Measurements from ENCODE around the gene MOB3B.

Gene MOB3B

DNA sequence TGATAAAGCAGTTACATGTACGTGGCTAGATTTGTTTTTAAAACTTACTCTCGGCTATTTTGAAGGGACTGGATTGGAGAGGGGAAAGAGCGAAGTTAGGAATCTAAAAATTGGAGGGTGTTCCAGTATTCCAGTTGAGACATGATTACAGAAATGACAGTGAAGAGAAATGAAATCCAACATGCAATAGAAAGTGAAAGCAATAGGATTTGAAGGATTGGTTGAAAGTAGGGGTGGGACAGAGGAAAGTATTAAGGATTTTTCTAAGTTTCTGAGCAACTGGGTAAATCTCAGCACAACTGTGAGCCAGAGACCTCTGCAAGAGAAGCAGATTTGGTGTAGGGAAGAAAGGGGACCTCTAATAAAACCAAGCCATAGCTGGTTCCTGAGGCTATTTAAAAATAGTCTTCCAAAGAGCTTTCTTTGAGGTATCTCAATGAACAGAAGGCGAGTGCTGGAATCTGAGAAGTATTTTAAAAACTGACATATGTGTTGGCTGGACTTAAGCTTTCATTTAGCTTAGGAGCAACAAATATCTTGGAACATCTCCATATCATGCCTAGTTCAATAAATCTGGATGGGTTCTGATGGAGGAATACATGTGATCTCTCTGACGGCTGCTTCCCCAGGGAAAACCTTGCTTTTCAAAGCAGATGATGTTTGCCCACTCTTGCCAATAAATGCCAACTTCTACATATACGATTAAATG, 115.9 kb downstream of the MOB3B start:
- no peak for DNase-seq

DNA sequence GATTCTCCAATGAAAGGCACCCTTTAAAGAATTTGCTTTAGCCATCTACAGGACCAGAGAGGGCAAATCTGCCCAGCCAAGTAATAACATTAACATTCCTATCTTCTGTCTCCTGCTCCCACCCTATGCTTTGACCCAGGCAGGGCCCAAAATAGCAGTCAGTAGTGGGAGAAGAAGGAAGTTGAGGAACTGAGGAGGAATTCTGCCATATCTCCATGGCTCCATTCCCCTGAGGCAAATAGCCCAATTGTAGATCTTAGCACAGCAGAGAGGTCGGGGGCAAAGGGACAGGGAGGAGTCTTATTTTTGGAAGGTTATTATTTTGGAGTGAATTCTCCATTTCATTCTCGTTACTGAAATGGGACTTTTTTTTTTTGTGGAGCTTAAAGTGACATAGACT, 116.7 kb downstream of the MOB3B start:
- no peak for DNase-seq

DNA sequence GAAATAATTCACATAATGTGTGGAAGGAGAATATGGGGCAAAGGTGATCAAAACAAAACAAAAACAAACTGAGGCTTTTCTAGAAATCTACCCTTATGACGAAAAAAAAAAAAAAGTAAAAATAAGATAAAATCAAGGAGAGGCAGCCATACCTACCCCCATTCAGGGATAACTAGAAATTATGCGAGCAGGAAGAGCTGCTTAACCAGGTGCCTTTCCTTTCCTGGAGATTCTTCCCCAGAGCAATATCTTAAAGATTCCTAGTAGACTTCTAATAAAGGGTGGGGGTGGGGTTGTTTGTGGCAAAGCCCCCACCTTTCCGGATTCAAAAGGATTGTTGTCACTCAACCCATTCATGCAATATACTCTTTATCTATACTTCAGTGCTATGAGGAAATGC, 117.5 kb downstream of the MOB3B start:
- no peak for DNase-seq

DNA sequence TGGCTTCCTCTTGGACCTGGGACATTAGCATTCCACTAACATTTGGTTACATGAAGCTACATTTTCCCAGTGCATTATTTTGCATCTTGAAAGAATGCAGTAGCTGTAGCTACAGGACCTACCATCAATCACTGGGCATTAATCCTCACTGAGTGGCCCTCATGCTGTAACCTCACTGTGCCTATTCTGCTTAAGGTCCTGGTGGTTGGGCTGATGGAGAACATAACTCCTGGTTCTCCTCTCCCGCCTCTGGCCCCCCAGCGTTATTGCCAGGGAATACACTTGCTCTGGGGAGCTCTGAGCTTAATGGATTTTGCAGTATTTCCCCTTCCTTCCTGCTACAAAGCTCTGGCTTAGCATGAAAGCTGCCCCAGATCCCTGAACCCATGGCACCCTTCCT, 121.1 kb downstream of the MOB3B start:
- DNase-seq = no peak

DNA sequence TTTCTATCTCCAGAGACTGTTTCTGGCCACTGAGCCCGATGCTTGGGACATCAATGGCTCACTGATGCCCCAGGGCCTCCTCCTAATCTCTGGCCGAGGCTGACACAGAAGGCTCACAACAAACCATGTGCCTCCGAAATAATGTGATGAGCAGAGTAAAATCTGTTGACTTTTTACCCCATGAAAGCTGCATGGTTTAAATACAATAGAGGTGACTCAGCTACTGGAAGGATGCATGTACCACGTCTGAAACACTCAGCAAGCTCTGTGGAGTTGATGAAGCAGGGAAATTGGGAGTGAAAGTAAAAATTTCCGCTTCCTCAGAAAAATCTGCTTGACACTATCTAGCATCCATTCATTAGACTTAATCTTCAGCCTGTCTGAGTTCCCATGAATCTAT, 121.6 kb downstream of the MOB3B start:
- no peak for DNase-seq

DNA sequence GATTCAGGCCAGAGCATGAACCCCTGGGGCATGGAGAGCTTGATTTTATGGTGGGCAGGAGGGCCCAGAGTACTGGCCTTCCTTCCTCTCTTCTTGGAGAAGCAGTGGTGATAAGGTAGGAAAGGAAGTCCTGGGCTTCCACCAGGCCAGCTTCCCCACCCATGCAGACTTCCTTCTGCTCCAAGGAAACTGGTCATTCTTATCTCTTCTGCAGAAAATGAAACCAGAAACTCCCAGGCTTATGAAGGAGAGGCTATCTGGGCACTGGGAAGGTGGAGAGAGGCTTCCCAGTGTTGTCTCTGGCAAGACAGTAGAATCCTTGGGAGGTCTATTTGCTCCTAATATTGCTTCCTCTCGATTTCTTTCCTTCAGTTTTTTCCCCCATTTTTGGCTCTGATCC, 122.1 kb downstream of the MOB3B start:
- no peak for DNase-seq

DNA sequence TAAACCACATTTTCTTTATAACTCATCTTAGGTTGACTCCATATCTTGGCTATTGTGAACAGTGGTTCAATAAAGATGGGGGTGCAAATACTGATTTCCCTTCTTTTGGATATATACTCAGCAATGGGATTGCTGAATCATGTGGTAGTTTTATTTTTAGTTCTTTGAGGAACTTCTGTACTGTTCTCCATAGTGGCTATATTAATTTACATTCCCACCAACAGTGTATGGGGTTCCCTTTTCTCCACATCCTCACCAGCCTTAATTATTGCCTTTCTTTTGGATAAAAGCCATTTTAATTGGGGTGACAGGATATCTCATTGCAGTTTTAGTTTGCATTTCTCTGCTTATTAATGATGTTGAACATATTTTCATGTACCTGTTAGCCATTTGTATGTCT, 125.0 kb downstream of the MOB3B start:
- DNase-seq = no peak

DNA sequence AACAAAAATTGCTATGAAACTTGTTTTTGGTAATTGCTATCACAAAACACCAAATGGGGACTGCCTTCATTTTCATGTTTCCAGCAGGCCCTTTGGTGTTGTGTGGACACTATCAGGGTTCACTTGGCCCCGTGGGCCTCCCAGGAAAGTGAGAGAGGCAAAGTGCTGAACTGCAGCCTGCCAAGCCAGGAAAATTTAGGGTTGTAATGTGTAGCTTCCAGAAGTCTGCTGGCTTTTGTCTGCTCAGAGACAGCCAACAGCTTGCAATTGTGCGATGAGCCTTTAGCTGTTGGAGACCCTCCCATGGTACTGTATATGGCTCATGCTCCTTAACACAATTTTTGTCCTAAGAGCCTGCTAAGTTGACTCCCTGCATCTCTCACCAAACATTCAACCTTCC, 127.0 kb downstream of the MOB3B start:
- DNase-seq = no peak

DNA sequence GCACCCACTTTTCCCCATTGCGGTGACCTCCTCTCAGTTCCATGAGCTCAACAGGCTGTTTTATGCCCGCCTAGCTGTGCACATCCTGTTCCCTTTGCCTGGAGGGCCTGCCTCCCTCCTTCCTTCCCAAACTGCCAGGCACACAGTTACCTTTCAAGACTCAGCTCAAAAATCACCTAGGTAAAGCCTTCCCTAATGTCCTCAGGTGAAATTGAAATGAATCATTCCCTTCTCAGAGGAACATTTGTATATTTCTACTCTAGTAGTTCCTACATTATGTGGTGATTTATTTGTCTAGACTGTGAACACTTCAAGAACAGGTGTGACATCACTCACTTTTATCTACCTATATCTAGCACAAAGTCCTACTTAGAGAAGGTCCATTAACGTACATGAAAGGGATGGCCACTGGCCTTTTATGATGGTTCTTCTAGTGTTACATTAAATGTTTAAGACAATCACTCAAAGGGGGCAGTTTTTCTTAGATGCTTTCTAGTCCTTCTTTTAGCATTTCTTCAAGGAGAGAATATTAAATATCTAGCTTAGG, 129.2 kb downstream of the MOB3B start:
- DNase-seq = peak; percentile 26

DNA sequence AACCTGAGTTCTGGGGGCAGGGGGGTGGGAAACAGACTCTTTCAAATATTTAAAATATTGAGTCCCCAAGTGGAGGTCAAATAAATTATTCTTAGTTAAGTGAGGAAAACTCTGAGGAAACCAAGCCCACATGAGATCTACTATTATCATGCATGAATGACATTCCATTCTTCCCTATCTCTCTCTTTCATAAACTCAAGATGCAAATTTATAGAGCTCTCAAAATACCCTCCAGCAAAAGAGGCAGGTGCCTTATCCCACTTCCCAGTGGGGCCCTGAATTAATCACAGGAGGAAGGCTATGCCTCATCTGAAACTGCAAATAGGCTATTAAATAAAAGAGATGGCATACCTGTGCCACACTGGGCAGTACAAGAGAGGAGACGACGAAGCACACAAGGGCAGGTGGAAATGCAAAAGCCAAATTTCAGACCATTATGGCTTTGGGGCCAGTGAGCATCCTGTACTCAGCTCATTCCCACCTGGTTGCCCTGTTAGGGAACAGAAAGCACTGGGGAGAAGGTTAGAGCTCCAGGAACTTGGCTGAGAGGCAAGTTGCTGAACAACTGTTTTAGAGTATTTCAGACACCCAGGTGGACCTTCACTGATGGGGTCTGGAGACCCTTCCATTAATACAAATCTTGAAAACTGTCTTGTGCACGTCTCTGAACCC, 130.5 kb downstream of the MOB3B start:
- DNase-seq = peak; percentile 87

DNA sequence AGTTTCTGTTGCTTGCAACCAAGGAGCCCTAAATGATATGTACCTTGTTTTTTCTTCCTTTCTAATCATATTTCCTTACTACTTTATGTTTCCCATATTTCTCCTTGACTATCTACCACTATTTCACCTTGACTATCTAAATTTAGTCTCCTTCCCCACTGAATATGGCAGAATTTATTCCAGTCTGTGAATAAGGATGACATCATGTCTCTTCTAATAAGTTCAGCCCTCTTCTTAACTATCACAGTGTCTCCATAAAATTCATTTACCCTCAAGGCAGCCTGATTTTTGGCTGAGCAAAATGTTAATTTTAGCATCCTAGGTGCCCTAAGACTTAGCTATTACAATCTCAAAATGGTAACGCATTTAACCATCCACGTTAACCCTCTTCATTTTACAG, 133.1 kb downstream of the MOB3B start:
- DNase-seq = no peak

DNA sequence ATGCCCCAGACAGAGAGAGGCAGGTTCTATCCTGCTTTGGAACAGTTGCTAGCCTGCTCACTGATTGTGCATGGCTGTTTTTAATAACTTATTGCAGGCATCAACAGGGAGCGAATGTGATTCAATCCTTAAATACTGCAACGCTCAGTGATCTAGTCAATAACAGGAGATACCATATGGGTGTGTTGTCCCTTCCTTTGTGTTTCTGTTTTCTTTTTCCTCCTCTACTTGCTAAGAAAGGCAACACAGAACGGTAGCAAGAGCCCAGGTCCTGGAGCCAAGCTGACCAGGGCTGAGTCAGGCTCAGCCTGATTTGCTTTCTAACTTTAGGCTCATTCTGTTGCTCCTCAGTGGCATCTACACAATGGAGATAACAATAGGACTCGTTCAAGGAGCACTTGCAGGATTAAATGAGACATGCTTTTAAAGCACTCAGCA, 134.1 kb downstream of the MOB3B start:
- DNase-seq = no peak

DNA sequence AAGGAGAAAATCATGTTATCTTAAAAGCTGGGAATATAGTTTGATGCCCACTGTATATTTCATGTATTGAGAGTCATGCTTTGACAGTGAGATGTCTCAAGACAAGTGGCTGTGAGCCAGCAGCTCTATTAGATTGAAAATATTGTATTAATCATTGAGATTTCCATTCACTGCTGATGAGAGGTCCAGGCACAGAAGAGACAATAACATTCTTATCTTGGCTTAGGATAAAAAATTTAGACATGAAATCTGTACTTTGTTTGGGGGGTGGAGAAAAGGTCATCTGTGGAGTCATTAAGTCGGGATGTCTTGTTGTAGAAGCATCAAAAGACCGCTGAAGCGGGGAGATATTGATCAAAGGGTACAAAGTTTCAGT, 134.8 kb downstream of the MOB3B start:
- no peak for DNase-seq

DNA sequence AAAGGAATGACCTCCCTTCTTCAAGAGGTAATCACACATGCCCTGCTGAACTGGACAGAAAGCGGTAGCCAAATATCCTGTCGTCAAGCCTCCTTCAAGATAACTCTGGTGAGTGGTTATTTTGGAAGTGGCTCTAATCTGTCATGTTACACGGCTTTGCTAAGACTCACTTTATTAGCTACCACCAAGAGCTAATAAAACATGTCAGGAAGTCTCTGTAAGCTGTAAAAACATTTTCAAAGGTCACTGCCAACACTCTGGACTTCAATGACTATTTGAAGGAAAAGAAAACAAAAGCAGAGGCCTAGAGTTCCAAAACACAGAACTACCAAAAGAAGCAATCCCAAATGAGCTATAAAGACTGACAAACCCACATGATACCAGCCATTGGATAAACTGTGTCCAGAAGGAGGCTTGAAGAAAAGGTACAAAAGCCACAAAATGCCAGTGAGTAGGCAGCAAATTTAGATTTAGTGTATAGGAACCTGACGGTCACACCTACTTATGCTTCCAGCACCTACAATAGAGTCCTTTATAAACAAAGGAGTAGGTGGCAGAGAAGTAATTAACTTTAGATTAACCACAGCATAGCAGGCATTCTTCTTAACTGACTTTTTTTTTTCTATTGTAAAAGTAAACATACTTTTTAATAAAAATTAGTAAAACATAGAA, 135.3 kb downstream of the MOB3B start:
- DNase-seq = no peak

DNA sequence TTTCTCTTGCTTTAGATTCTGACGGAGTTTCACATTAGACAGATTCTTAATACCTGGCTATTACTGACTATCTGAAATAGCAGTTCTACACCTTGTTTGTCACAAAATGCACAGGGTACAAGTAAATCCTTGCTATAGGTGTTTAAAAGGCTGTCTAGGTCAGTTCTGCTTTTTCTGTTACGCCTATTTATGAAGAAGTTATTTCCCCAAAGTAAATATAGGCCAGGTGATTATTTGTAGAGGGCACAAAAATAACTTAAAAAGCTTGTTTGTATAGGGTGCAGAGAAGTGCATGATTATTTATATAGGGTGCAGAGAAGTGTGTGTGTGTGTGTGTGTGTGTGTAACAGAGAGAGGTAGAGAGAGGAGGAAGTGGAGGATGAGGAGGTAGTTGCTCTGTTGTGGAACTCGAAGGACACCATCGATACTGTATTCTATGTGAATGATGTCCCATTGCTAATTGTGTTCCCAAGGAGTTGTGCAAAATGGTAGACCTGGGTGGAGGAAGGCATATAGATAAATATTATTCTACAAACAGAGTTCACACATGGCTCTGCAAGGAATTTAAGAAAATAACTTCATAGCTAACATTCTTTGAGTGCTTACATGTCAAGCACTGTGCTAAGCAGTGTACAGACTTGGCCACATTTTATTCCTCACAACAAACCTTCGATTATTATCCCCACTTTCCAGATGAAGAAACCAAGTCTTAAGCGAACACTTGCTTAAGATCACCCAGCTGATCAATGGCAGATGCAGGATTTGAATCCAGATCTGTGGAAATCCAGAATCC, 136.4 kb downstream of the MOB3B start:
- no peak for DNase-seq

DNA sequence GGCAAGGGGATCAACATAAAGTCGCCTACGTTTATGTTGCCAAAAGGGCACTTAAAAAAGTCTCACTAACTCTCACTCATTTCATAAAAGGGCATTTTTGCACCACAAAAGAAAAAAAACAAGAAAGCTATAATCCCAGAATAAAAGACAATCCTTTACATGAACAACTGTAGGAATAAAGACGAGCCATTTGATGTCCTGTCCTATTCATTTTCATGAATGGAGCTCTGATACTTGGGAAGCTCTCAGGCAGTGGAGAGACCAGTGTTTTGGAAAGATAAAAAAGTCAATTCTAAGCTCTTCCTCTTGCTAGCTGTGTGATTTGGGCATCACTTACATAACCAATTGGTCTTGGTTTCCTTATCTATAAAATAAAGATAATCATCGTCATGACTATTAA, 137.2 kb downstream of the MOB3B start:
- DNase-seq = no peak

DNA sequence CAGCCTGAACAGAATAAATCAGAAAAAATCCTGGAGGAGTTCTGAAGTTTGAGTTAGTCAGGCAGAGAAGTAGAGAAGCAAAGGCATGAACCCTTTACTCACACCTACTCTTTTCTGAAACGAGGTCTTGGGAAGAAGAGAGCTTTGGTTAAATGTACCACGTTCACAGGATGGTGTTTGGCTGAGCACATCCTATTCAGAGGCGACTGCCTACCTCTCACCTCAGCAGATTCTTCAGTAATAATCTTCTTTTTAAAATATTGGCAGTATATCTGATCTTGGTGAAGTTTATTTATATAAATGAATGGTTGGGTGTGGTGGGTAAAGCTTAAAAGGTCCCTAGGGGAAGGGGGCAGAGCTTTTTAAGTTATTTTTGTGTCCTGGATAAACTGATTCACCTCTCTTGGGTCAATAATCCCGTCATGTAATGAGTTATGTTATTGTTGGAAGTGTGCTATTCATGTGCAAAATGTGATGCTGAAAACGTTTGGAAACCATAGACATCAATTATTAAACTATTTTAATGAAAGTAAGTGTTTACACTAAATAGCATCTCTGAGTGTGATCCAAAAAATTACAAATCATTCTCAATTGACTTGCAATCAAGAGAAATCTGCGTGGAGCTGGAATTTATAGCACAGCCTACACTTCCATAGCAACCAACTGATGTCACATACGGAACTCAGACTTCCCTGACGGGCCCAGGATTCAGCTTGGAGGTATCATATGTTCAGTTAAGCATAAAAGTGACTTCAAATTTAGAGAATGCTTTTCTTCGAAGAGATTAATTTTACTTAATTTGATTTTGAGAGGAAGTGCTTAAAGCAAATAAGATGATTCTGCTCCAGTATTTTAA, 138.3 kb downstream of the MOB3B start:
- DNase-seq = no peak

DNA sequence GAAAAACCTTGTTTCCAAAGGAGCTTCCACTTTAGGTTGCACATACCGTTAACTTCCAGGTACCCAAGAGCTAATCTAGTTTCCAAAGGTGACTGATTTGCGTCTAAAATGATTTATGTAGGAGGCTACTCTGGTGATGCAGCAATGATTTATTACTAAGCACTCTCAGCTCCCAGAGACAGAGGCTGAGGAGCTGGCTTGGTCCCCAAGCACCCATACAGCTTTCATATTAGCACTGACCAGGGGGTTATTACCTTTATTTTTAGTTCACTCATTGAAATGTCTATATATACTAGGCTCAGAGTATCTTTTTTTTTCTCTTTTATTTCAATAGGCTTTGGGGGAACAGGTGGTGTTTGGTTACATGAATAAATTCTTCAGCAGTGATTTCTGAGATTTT, 141.5 kb downstream of the MOB3B start:
- DNase-seq = no peak

DNA sequence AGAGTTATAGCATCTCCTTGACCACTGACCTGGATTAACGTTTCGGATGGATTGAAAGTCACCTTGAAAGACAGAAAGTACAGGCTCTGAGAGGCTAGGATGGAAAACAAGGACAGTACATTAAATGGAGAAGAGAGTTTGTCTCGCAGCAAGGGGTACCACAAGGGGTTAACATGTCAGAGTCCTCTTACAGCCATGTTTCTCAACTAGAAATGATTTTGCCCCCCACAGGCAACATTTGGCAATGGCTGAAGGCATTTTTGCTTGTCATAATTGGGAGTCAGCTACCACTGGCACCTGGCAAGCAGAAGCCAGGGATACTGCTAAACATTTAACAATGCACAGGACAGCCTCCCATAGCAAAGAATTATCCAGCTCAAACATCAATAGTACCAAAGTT, 141.9 kb downstream of the MOB3B start:
- DNase-seq = no peak

DNA sequence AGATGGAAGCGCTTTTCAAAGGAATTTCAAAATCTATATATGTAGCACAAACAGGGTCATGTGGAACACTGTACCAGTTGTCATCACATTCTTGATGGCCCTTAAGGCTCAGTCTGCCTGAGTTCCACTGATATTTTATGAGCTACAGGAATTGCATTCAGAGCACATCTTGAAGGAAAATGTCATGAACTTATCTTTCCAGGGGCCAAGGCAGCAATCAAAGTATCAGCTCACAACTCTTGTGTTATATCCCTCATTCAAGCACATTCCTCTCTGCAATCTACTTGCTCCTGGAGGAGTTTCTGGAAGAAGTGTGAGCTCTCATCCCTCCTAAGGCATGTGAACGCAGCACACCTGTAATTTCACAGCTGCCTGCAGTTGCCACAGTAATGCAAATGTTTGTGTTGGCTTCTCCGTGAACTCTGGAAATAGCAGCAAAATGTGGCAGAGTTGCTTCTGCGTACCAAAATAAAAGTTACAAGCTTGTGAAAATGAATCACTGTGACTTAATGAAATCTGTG, 143.0 kb downstream of the MOB3B start:
- DNase-seq = no peak

DNA sequence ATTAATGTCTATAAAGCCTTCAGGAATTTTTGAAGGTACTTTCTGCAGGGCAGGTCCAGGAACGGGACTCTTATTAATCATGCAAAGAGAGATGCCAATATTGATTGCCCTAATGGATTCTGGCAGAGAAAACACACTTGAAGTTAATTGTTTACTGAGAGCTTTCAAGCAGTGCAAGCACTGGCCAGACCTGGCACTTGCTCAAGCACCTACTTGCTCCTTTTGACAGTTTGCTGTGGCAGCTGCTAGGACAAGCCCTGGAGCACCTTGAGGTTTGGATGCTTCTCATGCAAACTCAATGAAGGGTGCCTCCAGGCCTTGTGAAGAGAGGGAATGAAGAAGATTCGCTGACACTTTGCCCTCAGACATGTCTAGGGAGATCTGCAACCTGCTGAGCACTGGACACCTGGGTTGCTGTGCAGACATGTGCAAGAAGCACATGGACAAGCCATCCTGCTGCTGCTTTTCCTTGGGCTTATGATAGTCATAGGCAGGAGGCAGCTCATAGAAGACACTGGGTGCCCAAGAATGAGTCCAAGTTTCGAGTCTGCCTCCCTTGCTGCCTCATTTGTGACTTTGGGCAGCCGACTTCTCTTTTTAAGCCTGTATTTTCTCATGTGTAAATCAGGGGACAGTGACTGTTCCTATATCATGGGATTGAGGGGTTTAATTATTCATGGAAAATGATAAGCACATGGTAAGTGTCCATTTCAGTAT, 143.8 kb downstream of the MOB3B start:
- peak; percentile 55 for DNase-seq

All from NCI-H69 (cell line).